HG03103 (cell line): ENCODE measurements around the gene EEF2.

Experiments used
- ATAC-seq: cut with Tn5 transposase; IDR thresholded peaks from one replicate; pipeline ENCODE4 v1.9.1; 2021; ENCODE audit warnings: low read depth; ENCODE audit not compliant: unreplicated experiment

EEF2 gene

GRCh38 chr19:3986260-3987041 is 1.2 kb upstream of the EEF2 start:
- ATAC-seq, result no peak

- no peak for ATAC-seq
Measured at GRCh38 chr19:3985643-3986259, 488 bp upstream of the EEF2 start.

- no peak for ATAC-seq
Measured at GRCh38 chr19:3984584-3984907, 717 bp downstream of the EEF2 start.

DNA sequence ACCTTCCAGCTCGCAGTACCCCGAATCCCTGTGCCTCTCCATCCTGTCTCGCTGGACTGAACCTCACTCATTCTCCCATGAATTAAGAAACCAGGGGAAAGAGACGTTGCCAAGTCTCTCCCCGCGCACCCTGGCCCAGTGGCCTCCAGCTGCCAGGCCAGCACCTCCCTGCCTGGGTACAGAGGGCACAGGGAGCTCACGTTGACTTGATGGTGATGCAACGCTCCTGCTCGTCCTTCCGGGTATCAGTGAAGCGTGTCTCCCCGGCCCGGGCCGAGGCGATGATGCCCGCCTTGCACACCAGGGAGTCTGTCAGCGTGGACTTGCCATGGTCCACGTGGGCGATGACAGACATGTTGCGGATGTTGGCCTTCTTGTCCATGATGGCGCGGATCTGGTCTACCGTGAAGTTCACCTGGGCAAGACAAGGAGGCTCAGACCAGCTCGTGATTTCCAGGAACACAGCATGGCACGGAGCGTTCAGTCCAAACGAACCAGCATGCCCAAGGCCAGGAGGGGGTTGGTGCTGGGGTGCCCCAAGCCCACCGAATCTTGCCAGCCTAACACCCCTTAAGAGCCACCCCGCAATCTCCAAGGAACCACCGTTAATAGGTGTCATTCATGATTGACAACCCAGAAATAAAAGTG is 1.2 kb downstream of the EEF2 start:
- ATAC-seq, result no peak

DNA sequence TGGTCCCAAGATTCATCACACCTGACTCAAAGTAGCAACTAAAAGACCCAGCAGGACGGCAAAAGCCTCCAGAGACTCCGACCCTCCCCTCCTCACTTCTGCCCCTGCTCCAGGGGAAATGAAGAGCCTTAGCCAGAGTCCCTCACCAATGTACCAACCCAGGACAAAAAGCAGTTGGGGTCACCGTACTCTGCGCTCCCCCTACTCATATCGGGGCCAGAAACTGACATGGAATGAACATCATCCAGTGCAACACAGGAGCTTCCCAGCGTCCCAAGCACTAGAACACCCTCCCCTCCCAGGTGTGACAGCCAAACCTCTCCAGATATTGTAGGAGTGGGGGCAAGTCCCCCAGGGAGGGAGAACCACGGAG is 1.7 kb downstream of the EEF2 start:
- ATAC-seq, result no peak

GRCh38 chr19:3982701-3983541 is 2.3 kb downstream of the EEF2 start:
- ATAC-seq, result no peak

DNA sequence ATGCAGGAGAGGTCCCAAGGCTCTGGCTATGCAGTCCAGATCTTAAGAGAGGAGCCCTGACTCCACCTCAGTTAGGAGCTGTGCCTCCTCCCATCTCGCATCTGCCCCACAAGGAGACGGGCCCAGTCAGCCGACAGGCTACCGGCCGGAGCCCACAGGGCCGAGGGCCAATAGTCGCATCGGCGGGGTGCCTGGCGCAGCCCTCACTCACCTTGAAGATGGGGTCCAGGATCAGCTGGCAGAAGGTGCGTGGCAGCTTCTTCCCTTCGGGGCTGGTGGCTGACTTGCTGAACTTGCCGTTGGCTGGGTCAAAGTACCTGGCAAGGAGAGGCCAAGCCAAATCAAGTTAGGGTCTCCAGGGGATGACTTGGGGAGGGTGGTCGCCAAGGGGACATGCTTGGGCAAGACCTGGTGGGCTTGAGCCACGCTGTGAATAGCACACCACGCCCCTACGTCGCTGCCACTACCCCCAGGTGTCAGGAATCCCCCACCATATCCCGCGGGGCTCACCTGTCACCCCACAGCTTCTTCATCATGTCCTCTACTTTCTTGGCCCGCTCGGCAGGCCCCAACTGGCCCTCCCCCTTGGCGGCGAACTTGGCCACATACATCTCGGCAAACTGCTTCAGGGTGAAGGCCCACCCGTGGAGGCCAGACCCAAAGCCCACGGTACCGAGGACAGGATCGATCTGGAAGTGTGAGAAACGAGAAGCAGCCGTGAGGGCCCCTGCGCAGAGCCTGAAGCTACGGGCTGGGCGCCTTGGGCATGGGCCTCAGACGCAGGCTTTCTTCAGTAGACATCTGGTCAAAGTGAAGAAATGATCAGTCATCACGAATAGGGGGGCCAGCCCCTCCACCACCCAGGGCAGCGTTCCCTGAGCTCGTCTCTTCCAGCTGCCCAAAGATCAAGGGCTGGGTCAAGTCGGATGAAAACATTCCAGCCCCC is 3.3 kb downstream of the EEF2 start:
- no peak for ATAC-seq

- no peak for ATAC-seq
Measured at GRCh38 chr19:3981373-3981735, 3.9 kb downstream of the EEF2 start.

GRCh38 chr19:3980353-3981251 is 4.7 kb downstream of the EEF2 start:
- no peak for ATAC-seq

GRCh38 chr19:3979674-3980352 is 5.5 kb downstream of the EEF2 start:
- ATAC-seq, result no peak

GRCh38 chr19:3979289-3979673 is 6.0 kb downstream of the EEF2 start:
- ATAC-seq, result no peak

GRCh38 chr19:3978145-3978544 is 7.1 kb downstream of the EEF2 start:
- no peak for ATAC-seq

DNA sequence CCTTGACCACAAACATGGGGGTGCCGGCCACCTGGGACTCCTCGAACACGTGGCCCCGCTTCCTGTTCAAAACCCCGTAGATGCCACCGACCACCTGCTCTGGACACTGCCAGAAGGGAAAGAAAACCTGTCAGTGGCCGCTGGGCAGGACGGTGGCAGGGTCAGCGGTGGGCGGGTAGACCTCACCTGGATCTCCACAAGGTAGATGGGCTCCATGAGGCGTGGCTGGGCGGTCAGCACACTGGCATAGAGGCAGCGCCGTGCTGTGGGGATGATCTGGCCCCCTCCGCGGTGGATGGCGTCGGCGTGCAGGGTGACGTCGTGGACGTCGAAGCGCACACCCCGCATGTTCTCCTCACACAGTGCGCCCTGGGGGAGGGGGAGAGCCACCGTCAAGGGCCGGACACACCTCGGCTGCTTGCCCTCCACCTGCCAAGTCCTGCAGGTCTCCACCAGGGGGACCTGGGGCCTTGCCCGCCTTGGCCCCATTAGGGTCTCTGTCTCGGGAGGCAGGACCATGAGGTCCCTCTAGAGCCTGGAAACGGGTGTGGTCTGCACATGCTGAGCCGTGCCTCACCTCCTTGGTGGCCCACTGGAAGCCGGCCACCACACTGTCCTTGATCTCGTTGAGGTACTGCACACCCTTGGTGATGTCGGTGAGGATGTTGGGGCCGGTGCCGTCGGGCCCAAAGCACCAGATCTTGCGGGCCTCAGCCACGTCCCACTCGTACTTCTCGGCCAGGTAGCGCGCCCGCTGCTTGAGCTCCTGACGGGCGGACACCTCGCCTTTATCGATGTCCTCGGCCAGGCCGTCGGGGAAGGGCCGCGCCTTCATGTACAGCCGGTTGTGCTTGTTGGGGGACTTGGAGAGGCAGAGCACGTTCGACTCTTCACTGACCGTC is 7.8 kb downstream of the EEF2 start:
- no peak for ATAC-seq

GRCh38 chr19:3976495-3977241 is 8.6 kb downstream of the EEF2 start:
- no peak for ATAC-seq

DNA sequence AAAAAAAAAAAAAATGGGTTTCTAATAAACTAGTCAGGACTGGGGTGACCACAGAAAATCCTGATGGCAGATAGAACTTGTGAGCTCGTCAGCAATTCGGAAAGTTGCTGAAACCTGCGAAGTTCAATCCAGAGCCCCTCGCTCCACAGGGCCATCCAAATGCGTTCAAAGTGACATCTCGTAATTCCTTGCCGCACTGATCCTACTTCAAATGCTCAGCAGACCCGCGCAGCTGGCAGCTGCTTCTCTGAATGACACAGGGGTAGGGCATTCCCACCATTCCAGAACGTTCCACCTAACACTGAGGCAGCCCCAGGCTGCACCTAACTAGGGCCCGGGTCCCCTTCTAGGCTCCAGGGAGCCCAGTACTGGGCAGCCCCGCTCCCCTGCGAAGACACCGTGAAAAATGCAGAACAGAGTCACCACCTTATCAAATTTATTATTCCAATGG is 9.6 kb downstream of the EEF2 start:
- no peak for ATAC-seq

DNA sequence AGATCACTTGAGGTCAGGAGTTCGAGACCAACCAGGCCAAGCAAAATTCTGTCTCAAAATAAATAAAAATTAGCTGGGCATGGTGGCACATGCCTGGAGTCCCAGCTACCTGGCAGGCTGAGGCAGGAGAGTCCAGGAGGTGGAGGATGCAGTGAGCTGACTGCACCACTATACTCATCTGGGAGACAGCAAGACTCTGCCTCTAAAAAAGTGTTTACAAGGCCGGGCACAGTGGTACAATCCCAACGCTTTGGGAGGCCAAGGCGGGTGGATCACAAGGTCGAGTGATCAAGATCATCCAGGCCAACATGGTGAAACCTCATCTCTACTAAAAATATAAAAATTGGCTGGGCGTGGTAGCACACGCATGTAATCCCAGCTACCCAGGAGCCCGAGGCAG is 10.1 kb downstream of the EEF2 start:
- no peak for ATAC-seq
